ENCODE measurements around the gene LPP. TPM values are rescaled to one million over a fixed set of nuclear protein-coding genes. Genes with fewer than 3 reads are reported as not detected.

The LPP gene
- total RNA-seq, 2 donors from 2014 or later = 52.7 to 56.7 TPM

- Mint-ChIP-seq H3K9me3 (peaks cover 3% of the 10 kb centered on the region), H3K4me3 (no peak overlapping the region), H3K4me1 (ENCODE audit: low read depth in 2 of 2) (peaks cover 23 to 34% of the 10 kb centered on the region in 2 donors), H3K27ac (peak overlapping the region in 1 of 2 donors; percentile 26), H3K27me3 (no peaks in the 10 kb centered on the region), H3K36me3 (peaks cover 6% of the 10 kb centered on the region)
- DNase-seq (ENCODE audit: low spot score) = no peak
- no peak for ATAC-seq
These were observed 368.2 kb downstream of the LPP start for GRCh38 chr3:188522115-188522514.

- H3K27ac Mint-ChIP-seq = peak overlapping the region in 1 of 2 donors; percentile 45
- H3K4me1 Mint-ChIP-seq (ENCODE audit: low read depth in 2 of 2) = peaks cover 23 to 34% of the 10 kb centered on the region in 2 donors
- H3K27me3 Mint-ChIP-seq = no peaks in the 10 kb centered on the region
- no peak overlapping the region for H3K4me3 Mint-ChIP-seq
- ATAC-seq (no peak), DNase-seq (ENCODE audit: low spot score) (no peak)
- H3K36me3 Mint-ChIP-seq = peaks cover 6% of the 10 kb centered on the region
- H3K9me3 Mint-ChIP-seq = no peaks in the 10 kb centered on the region
These were observed 369.3 kb downstream of the LPP start for GRCh38 chr3:188523291-188523690.

GRCh38 chr3:188524052-188524451, 370.1 kb downstream of the LPP start:
- Mint-ChIP-seq H3K4me3 (no peak overlapping the region), H3K27me3 (no peaks in the 10 kb centered on the region), H3K27ac (peak overlapping the region in 1 of 2 donors; percentile 45), H3K9me3 (no peaks in the 10 kb centered on the region), H3K4me1 (ENCODE audit: low read depth in 2 of 2) (peaks cover 23 to 32% of the 10 kb centered on the region in 2 donors), H3K36me3 (peaks cover 6% of the 10 kb centered on the region)
- ATAC-seq (no peak), DNase-seq (ENCODE audit: low spot score) (no peak)

GRCh38 chr3:188526057-188526456, 372.1 kb downstream of the LPP start:
- Mint-ChIP-seq H3K27ac (peak overlapping the region in 1 of 2 donors; percentile 56), H3K36me3 (peaks cover 10% of the 10 kb centered on the region), H3K9me3 (peaks cover 4% of the 10 kb centered on the region), H3K4me3 (no peak overlapping the region), H3K27me3 (no peaks in the 10 kb centered on the region), H3K4me1 (ENCODE audit: low read depth in 2 of 2) (peaks cover 25 to 29% of the 10 kb centered on the region in 2 donors)
- DNase-seq (ENCODE audit: low spot score) (no peak), ATAC-seq (no peak)

- H3K4me3 Mint-ChIP-seq = no peak overlapping the region
- H3K4me1 Mint-ChIP-seq (ENCODE audit: low read depth in 2 of 2) = peaks cover 25 to 29% of the 10 kb centered on the region in 2 donors
- H3K27ac Mint-ChIP-seq = no peak overlapping the region
- peaks cover 10% of the 10 kb centered on the region for H3K36me3 Mint-ChIP-seq
- ATAC-seq (no peak), DNase-seq (ENCODE audit: low spot score) (no peak)
- H3K27me3 Mint-ChIP-seq = no peaks in the 10 kb centered on the region
- H3K9me3 Mint-ChIP-seq = peaks cover 4% of the 10 kb centered on the region
These were observed 373.4 kb downstream of the LPP start for GRCh38 chr3:188527389-188527788.

GRCh38 chr3:188528396-188528795, 374.4 kb downstream of the LPP start:
- Mint-ChIP-seq H3K27ac (no peak overlapping the region), H3K27me3 (no peaks in the 10 kb centered on the region), H3K4me3 (no peak overlapping the region), H3K4me1 (ENCODE audit: low read depth in 2 of 2) (peaks cover 32 to 36% of the 10 kb centered on the region in 2 donors), H3K36me3 (peaks cover 10% of the 10 kb centered on the region), H3K9me3 (peaks cover 4% of the 10 kb centered on the region)
- DNase-seq (ENCODE audit: low spot score) (no peak), ATAC-seq (no peak)

GRCh38 chr3:188529228-188529627, 375.3 kb downstream of the LPP start:
- ATAC-seq (no peak), DNase-seq (ENCODE audit: low spot score) (no peak)
- H3K9me3 Mint-ChIP-seq = peaks cover 4% of the 10 kb centered on the region
- no peak overlapping the region for H3K4me3 Mint-ChIP-seq
- no peak overlapping the region for H3K27ac Mint-ChIP-seq
- H3K36me3 Mint-ChIP-seq = peaks cover 10% of the 10 kb centered on the region
- peaks cover 33 to 34% of the 10 kb centered on the region in 2 donors for H3K4me1 Mint-ChIP-seq (ENCODE audit: low read depth in 2 of 2)
- no peaks in the 10 kb centered on the region for H3K27me3 Mint-ChIP-seq

GRCh38 chr3:188530226-188530625, 376.3 kb downstream of the LPP start:
- H3K9me3 Mint-ChIP-seq = peaks cover 4% of the 10 kb centered on the region
- peaks cover 34 to 36% of the 10 kb centered on the region in 2 donors for H3K4me1 Mint-ChIP-seq (ENCODE audit: low read depth in 2 of 2)
- H3K27me3 Mint-ChIP-seq = no peaks in the 10 kb centered on the region
- H3K4me3 Mint-ChIP-seq = no peak overlapping the region
- ATAC-seq (no peak), DNase-seq (ENCODE audit: low spot score) (no peak)
- H3K27ac Mint-ChIP-seq = peak overlapping the region in 1 of 2 donors; percentile 26
- H3K36me3 Mint-ChIP-seq = peaks cover 10% of the 10 kb centered on the region

- no peak overlapping the region for H3K4me3 Mint-ChIP-seq
- H3K27me3 Mint-ChIP-seq = no peaks in the 10 kb centered on the region
- peaks cover 10% of the 10 kb centered on the region for H3K36me3 Mint-ChIP-seq
- H3K4me1 Mint-ChIP-seq (ENCODE audit: low read depth in 2 of 2) = peaks cover 26 to 29% of the 10 kb centered on the region in 2 donors
- peak overlapping the region in 1 of 2 donors; percentile 9 for H3K27ac Mint-ChIP-seq
- H3K9me3 Mint-ChIP-seq = peaks cover 4% of the 10 kb centered on the region
- ATAC-seq (no peak), DNase-seq (ENCODE audit: low spot score) (no peak)
These were observed 377.3 kb downstream of the LPP start for GRCh38 chr3:188531210-188531609.

- Mint-ChIP-seq H3K36me3 (peaks cover 5% of the 10 kb centered on the region), H3K4me1 (ENCODE audit: low read depth in 2 of 2) (peaks cover 30 to 34% of the 10 kb centered on the region in 2 donors), H3K27ac (peak overlapping the region in 1 of 2 donors; percentile 8), H3K9me3 (peaks cover 4% of the 10 kb centered on the region), H3K4me3 (no peak overlapping the region), H3K27me3 (no peaks in the 10 kb centered on the region)
- DNase-seq (ENCODE audit: low spot score) (no peak), ATAC-seq (no peak)
These were observed 379.2 kb downstream of the LPP start for GRCh38 chr3:188533172-188533571.

GRCh38 chr3:188533612-188534357, 379.8 kb downstream of the LPP start:
- DNase-seq (ENCODE audit: low spot score) (no peak), ATAC-seq (no peak)
- Mint-ChIP-seq H3K4me3 (no peak overlapping the region), H3K36me3 (peaks cover 8% of the 10 kb centered on the region), H3K9me3 (peaks cover 6% of the 10 kb centered on the region), H3K27ac (peak overlapping the region in 1 of 2 donors; percentile 8), H3K27me3 (no peaks in the 10 kb centered on the region), H3K4me1 (ENCODE audit: low read depth in 2 of 2) (peaks cover 30 to 37% of the 10 kb centered on the region in 2 donors)

- Mint-ChIP-seq H3K9me3 (peaks cover 9% of the 10 kb centered on the region), H3K27ac (no peak overlapping the region), H3K4me3 (no peak overlapping the region), H3K4me1 (ENCODE audit: low read depth in 2 of 2) (peaks cover 33 to 42% of the 10 kb centered on the region in 2 donors), H3K36me3 (peaks cover 12% of the 10 kb centered on the region), H3K27me3 (no peaks in the 10 kb centered on the region)
- ATAC-seq = no peak
- DNase-seq (ENCODE audit: low spot score) = no peak
These were observed 380.7 kb downstream of the LPP start for GRCh38 chr3:188534633-188535032.

GRCh38 chr3:188537606-188538005, 383.6 kb downstream of the LPP start:
- Mint-ChIP-seq H3K4me1 (ENCODE audit: low read depth in 2 of 2) (peaks cover 45 to 47% of the 10 kb centered on the region in 2 donors), H3K27ac (peak overlapping the region in 1 of 2 donors; percentile 2), H3K9me3 (peaks cover 6% of the 10 kb centered on the region), H3K36me3 (peaks cover 10% of the 10 kb centered on the region), H3K4me3 (no peak overlapping the region), H3K27me3 (no peaks in the 10 kb centered on the region)
- ATAC-seq (no peak), DNase-seq (ENCODE audit: low spot score) (no peak)

GRCh38 chr3:188539037-188539436, 385.1 kb downstream of the LPP start:
- no peaks in the 10 kb centered on the region for H3K27me3 Mint-ChIP-seq
- H3K4me1 Mint-ChIP-seq (ENCODE audit: low read depth in 2 of 2) = peaks cover 37 to 44% of the 10 kb centered on the region in 2 donors
- no peak overlapping the region for H3K4me3 Mint-ChIP-seq
- peaks cover 10% of the 10 kb centered on the region for H3K36me3 Mint-ChIP-seq
- ATAC-seq (no peak), DNase-seq (ENCODE audit: low spot score) (no peak)
- peaks cover 6% of the 10 kb centered on the region for H3K9me3 Mint-ChIP-seq
- H3K27ac Mint-ChIP-seq = no peak overlapping the region
